ENCODE measurements around the gene MTREX. TPM values are rescaled to one million over a fixed set of nuclear protein-coding genes. Genes with fewer than 3 reads are reported as not detected.

MTREX gene
- total and polyA plus RNA-seq, 2 donors (not counting 1 experiment from before 2014, with no cell fraction given) = 7.9 to 94.0 TPM

- Mint-ChIP-seq H3K4me3 (no peak overlapping the region), H3K27ac (no peak overlapping the region), H3K27me3 (no peaks in the 10 kb centered on the region), H3K4me1 (peaks cover 56% of the 10 kb centered on the region), H3K9me3 (ENCODE audit: insufficient read depth) (no peaks in the 10 kb centered on the region)
- ChIA-PET POLR2A (no interaction called here), CTCF (interaction anchor here (0.9 kb wide), 1 partner anchor 11 kb away, joined by 3 read pairs; no protein-coding TSS in a partner anchor)
- Histone ChIP-seq H4K20me1 (ENCODE audit: control insufficient read depth, insufficient read depth, low read length, poor library complexity, severe bottlenecking) (peaks cover 56% of the 10 kb centered on the region), H3K36me3 (replicated peaks in 1 of 2; ENCODE audit: control extremely low read depth in 1 of 2, control insufficient read depth in 1 of 2, extremely low read depth in 1 of 2, insufficient read depth in 2 of 2, low read length in 1 of 2) (peaks cover 4% of the 10 kb centered on the region in 2 experiments), H3K27ac (ENCODE audit: low read length in 2 of 2) (no peak overlapping the region), H2AFZ (ENCODE audit: insufficient read depth, low read depth, low read length, poor library complexity, severe bottlenecking) (no peak overlapping the region), H3K9me3 (ENCODE audit: control extremely low read depth in 1 of 3, control insufficient read depth in 2 of 3, insufficient read depth in 1 of 3, low read length in 2 of 3) (no peaks in the 10 kb centered on the region), H3K4me1 (ENCODE audit: control insufficient read depth in 2 of 2, insufficient read depth in 2 of 2, low read length in 2 of 2) (peaks cover 29% of the 10 kb centered on the region in 2 donors), H3K9ac (ENCODE audit: low read length) (no peak overlapping the region), H3K4me3 (ENCODE audit: control extremely low read depth in 1 of 5, extremely low read depth in 1 of 5, insufficient read depth in 1 of 5, low read depth in 2 of 5, low read length in 4 of 5) (no peak overlapping the region), H3K4me2 (replicated peaks; ENCODE audit: low read depth, low read length, poor library complexity, severe bottlenecking) (no peak overlapping the region), H3K27me3 (replicated peaks in 1 of 4; ENCODE audit: control extremely low read depth in 1 of 4, control insufficient read depth in 3 of 4, insufficient read depth in 4 of 4, low read length in 3 of 4) (no peaks in the 10 kb centered on the region), H3K79me2 (ENCODE audit: control insufficient read depth, insufficient read depth, low read length) (peaks cover 100% of the 10 kb centered on the region)
- 62% methylated on average over 2 of the region's 5 CpGs for WGBS (ENCODE audit: insufficient coverage)
- TF ChIP-seq CTCF (IDR thresholded peaks at IDR 0.05) = no peak
- no peak for TF ChIP-seq EZH2 (IDR thresholded peaks at IDR 0.05; ENCODE audit: borderline replicate concordance, insufficient read depth, low read depth, low read length, poor library complexity, severe bottlenecking)
- DNase-seq (no peak), ATAC-seq (ENCODE audit: low read depth) (no peak)
- intact Hi-C loops (cut with micrococcal nuclease) = no loop called here
Observed at GRCh38 chr5:55313870-55314617, 6.3 kb downstream of the MTREX start.

GRCh38 chr5:55316289-55316688 is 8.5 kb downstream of the MTREX start:
- peak overlapping the region; percentile 16 for H3K27ac Mint-ChIP-seq
- Histone ChIP-seq H3K27me3 (replicated peaks in 1 of 4; ENCODE audit: control extremely low read depth in 1 of 4, control insufficient read depth in 3 of 4, insufficient read depth in 4 of 4, low read length in 3 of 4) (no peaks in the 10 kb centered on the region), H3K9ac (ENCODE audit: low read length) (no peak overlapping the region), H3K27ac (ENCODE audit: low read length in 2 of 2) (no peak overlapping the region), H3K79me2 (ENCODE audit: control insufficient read depth, insufficient read depth, low read length) (peaks cover 94% of the 10 kb centered on the region), H4K20me1 (ENCODE audit: control insufficient read depth, insufficient read depth, low read length, poor library complexity, severe bottlenecking) (peaks cover 58% of the 10 kb centered on the region), H2AFZ (ENCODE audit: insufficient read depth, low read depth, low read length, poor library complexity, severe bottlenecking) (no peak overlapping the region), H3K4me3 (ENCODE audit: control extremely low read depth in 1 of 5, extremely low read depth in 1 of 5, insufficient read depth in 1 of 5, low read depth in 2 of 5, low read length in 4 of 5) (no peak overlapping the region), H3K4me1 (ENCODE audit: control insufficient read depth in 2 of 2, insufficient read depth in 2 of 2, low read length in 2 of 2) (peaks cover 11 to 16% of the 10 kb centered on the region in 2 donors), H3K36me3 (replicated peaks in 1 of 2; ENCODE audit: control extremely low read depth in 1 of 2, control insufficient read depth in 1 of 2, extremely low read depth in 1 of 2, insufficient read depth in 2 of 2, low read length in 1 of 2) (peaks cover 0 to 4% of the 10 kb centered on the region in 2 experiments), H3K4me2 (replicated peaks; ENCODE audit: low read depth, low read length, poor library complexity, severe bottlenecking) (no peak overlapping the region), H3K9me3 (ENCODE audit: control extremely low read depth in 1 of 3, control insufficient read depth in 2 of 3, insufficient read depth in 1 of 3, low read length in 2 of 3) (no peaks in the 10 kb centered on the region)
- intact Hi-C loops (cut with micrococcal nuclease) = no loop called here
- whole genome bisulfite sequencing (ENCODE audit: insufficient coverage) = 89% methylated on average over 1 of the region's 2 CpGs
- CTCF ChIA-PET = no interaction called here
- H3K4me3 Mint-ChIP-seq = no peak overlapping the region
- ATAC-seq (ENCODE audit: low read depth) (no peak), DNase-seq (no peak)
- TF ChIP-seq EZH2 (IDR thresholded peaks at IDR 0.05; ENCODE audit: borderline replicate concordance, insufficient read depth, low read depth, low read length, poor library complexity, severe bottlenecking) = no peak
- no peak for TF ChIP-seq CTCF (IDR thresholded peaks at IDR 0.05)
- no peaks in the 10 kb centered on the region for H3K9me3 Mint-ChIP-seq (ENCODE audit: insufficient read depth)
- H3K27me3 Mint-ChIP-seq = no peaks in the 10 kb centered on the region
- POLR2A ChIA-PET = no interaction called here
- peaks cover 55% of the 10 kb centered on the region for H3K4me1 Mint-ChIP-seq

Data from B cell (primary cell).